Endothelial cell (in vitro differentiated cells): ENCODE data around the gene TRPV4. TPM values are rescaled to one million over a fixed set of nuclear protein-coding genes. Genes with fewer than 3 reads are reported as not detected.

ENCODE experiments used
- DNase-seq: peaks from one replicate; pipeline ENCODE4 v3.0.0; 2021; ENCODE audit warnings: low spot score
- H3K27ac Mint-ChIP-seq: one replicate; pipeline ENCODE4 v1.8.0; 2021; ENCODE audit warnings: mixed read lengths, inconsistent platforms; ENCODE audit not compliant: unreplicated experiment
- H3K27me3 Mint-ChIP-seq: one replicate; pipeline ENCODE4 v1.8.0; 2021; ENCODE audit warnings: mild to moderate bottlenecking, moderate library complexity, mixed read lengths, inconsistent platforms; ENCODE audit not compliant: unreplicated experiment
- H3K36me3 Mint-ChIP-seq: one replicate; pipeline ENCODE4 v1.8.0; 2021; ENCODE audit warnings: mild to moderate bottlenecking, low read depth, mixed read lengths, inconsistent platforms; ENCODE audit not compliant: unreplicated experiment
- H3K4me1 Mint-ChIP-seq: one replicate; pipeline ENCODE4 v1.8.0; 2021; ENCODE audit warnings: mild to moderate bottlenecking, mixed read lengths, inconsistent platforms; ENCODE audit not compliant: unreplicated experiment
- H3K4me3 Mint-ChIP-seq: one replicate; pipeline ENCODE4 v1.8.0; 2021; ENCODE audit warnings: mild to moderate bottlenecking, mixed read lengths, inconsistent platforms; ENCODE audit not compliant: unreplicated experiment
- H3K9me3 Mint-ChIP-seq: one replicate; pipeline ENCODE4 v1.8.0; 2021; ENCODE audit warnings: mixed read lengths, inconsistent platforms; ENCODE audit not compliant: unreplicated experiment
- CTCF ChIP-seq: fragments of 200-600 bp; sonication (generic); IDR thresholded peaks from one replicate; pipeline ENCODE4 v1.5.0; 2021; ENCODE audit warnings: antibody characterized with exemption; ENCODE audit not compliant: unreplicated experiment
- total RNA-seq: library from RNA; stranded (reverse); fragmentation: NEBNext Ultra II Directional; extraction: Animal tissue kit (Norgen Biotek cat#: 25700); gene quantifications from one replicate; pipeline ENCODE4 v1.2.1, GENCODE V29; 2021; ENCODE audit not compliant: unreplicated experiment

The TRPV4 gene
- total RNA-seq, 1 donor from 2014 or later: 7.0 TPM

- Mint-ChIP-seq H3K27ac (no peak overlapping the region), H3K4me1 (no peaks in the 10 kb centered on the region), H3K27me3 (peaks cover 5% of the 10 kb centered on the region), H3K36me3 (peaks cover 16% of the 10 kb centered on the region), H3K4me3 (no peak overlapping the region), H3K9me3 (no peaks in the 10 kb centered on the region)
- TF ChIP-seq CTCF: no peak
- DNase-seq: no peak
Observed at GRCh38 chr12:109764776-109765445, 68.3 kb downstream of the TRPV4 start.

- Mint-ChIP-seq H3K9me3 (no peaks in the 10 kb centered on the region), H3K27me3 (peaks cover 7% of the 10 kb centered on the region), H3K27ac (no peak overlapping the region), H3K4me1 (peaks cover 2% of the 10 kb centered on the region), H3K36me3 (peaks cover 16% of the 10 kb centered on the region), H3K4me3 (no peak overlapping the region)
- DNase-seq: no peak
- TF ChIP-seq CTCF: no peak
Observed at GRCh38 chr12:109764123-109764522, 69.1 kb downstream of the TRPV4 start.

- Mint-ChIP-seq H3K4me1 (peaks cover 2% of the 10 kb centered on the region), H3K27ac (no peak overlapping the region), H3K27me3 (peaks cover 7% of the 10 kb centered on the region), H3K4me3 (no peak overlapping the region), H3K9me3 (no peaks in the 10 kb centered on the region), H3K36me3 (peaks cover 16% of the 10 kb centered on the region)
- TF ChIP-seq CTCF: no peak
- no peak for DNase-seq
Observed at GRCh38 chr12:109763201-109763841, 69.9 kb downstream of the TRPV4 start.

- Mint-ChIP-seq H3K27me3 (peaks cover 7% of the 10 kb centered on the region), H3K9me3 (no peaks in the 10 kb centered on the region), H3K27ac (no peak overlapping the region), H3K36me3 (peaks cover 16% of the 10 kb centered on the region), H3K4me1 (peaks cover 2% of the 10 kb centered on the region), H3K4me3 (no peak overlapping the region)
- no peak for DNase-seq
- TF ChIP-seq CTCF: no peak
Observed at GRCh38 chr12:109762673-109763191, 70.5 kb downstream of the TRPV4 start.

- Mint-ChIP-seq H3K27ac (no peak overlapping the region), H3K4me3 (no peak overlapping the region), H3K4me1 (peaks cover 6% of the 10 kb centered on the region), H3K36me3 (peaks cover 17% of the 10 kb centered on the region), H3K9me3 (no peaks in the 10 kb centered on the region), H3K27me3 (peaks cover 7% of the 10 kb centered on the region)
- DNase-seq: no peak
- TF ChIP-seq CTCF: no peak
Observed at GRCh38 chr12:109762071-109762672, 71.0 kb downstream of the TRPV4 start.
